GM21529 (cell line): Measurements from ENCODE around the gene RRM2.

ENCODE experiments used
- ATAC-seq: cut with Tn5 transposase; IDR thresholded peaks from one replicate; pipeline ENCODE4 v1.9.1; 2021; ENCODE audit not compliant: unreplicated experiment

The RRM2 gene

GRCh38 chr2:10169053-10169578, 46.6 kb downstream of the RRM2 start:
- ATAC-seq: no peak

DNA sequence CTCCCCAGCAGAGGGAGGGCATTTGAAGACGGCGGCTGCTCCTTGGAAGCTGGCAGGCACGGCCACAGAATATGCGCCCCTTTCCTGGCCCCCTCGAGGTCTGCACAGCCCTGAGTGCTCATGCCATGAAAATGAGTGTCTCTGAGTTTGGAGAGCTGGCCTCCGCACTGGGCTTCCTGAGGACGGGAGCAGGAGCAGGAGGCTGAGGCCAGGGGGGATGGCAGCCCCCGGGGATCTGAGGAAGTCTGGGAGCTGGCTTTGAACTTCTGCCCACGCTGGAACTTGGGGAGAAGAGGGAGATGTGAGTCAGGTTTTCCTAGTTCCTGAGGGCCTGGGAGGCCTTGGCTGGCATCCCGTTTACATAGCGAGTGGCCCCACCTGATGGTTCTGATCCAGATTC, 47.0 kb downstream of the RRM2 start:
- ATAC-seq: no peak

- ATAC-seq: no peak
These were observed 47.7 kb downstream of the RRM2 start for GRCh38 chr2:10170256-10170655.

DNA sequence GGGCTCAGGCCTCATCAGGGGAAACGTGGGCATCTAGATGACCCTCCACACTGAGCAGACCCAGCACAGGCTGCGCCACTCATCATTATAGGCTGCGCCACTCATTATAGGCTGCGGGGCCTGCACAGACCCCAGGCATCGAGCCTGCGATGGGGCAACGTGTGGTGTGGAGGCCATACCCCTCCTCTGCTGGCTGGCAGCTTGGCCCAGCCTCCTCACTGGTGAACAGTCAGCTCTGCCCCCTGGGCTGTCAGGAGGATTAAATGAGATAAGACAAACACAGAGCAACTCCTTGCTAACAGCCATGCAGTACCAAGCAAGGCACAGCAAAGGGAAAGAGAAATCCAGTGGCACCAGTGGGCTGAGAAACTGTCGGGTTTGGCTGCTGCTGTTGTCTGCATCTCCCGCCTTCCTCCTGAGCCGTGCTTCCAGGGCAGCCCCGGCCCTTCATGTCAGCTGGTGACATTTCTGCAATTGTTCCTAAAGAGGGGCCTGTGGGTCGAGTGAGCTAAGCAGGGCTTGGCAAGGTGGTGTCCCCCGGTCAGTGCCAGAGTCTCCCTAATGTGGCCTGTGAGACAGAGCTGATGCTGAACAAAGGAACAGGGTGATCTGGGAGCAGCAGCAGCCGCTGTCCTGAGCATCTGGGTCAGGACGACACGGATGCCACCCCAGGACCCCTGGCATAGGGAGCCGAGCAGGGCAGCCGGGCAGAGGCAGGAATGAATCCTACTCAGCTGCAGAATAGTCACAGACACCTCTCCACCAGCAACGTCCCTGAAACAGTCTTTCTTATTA, 48.7 kb downstream of the RRM2 start:
- no peak for ATAC-seq

DNA sequence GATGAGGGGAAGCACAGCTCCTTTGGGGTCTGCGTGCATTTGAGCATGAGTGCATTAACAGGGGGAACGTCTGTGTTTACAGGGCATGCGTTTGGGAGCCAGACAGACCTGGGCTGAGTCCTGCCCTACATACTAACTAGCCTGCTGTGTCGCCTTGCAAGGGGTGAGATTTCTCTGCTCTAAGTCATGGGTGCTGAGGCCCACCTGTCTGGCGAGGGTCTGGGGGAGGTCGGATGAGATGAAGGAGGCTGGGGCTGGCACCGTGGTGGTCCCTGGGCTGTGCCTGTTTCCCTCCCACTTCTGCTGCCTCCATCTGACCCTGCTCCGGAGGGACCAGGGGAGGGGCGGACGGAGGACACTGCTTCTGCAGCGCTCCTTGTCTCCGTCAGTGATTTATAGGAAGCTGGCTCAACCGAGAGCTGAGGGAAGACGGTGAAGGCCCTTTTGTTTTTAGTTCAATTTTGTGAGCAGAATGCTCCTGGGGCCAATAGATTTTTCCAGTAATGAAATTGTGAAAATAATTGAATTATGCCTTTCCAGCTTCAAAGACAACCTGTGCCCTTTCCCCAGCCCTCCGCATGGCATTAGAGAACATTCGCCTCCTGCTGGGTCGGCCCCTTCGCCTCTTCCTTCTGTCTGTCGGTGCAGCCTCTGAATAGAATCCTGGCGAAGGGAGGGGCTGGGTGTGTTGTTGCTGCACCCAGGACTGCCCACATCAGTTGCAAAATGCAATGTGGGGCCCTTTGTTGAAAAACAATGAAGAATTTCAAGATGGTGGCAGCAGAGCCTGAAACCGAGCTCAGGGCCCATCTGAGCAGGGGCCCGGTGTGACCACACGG, 49.7 kb downstream of the RRM2 start:
- ATAC-seq: no peak

DNA sequence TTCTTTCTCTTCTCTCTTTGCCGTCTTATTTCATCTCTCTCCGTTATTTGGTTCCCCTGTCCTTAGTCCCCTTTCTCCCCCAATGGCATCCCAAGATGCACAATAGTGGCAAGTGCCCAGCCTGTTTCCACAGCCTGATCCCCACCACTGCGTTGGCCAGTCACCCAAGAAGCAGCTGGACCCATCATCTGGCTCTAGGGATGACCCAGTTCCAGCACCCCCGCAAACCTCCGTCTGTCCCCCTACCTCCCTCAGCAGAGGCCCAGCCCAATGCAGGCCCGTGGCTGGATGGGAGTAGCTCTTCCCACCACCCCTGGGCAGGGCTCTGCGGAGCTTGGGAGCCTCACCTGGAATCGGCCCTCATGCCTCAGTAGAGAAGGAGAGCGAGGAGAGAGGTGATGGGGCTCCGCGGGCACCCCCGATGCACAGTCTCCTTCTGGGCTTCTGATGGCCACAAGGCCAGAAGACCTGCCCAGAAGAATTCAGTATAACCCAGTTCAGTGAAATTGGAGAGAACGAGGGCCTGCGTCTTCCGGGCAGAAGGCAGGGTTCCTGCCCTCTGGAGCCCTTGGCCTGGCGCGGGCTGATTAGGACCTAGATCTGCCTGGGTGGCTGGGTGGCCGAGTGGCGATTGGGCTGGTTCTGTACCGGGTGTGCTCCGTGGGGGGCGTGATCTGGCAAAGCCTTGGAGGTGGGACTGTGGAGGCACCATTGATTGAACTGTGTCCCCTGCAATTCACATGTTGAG, 50.9 kb downstream of the RRM2 start:
- ATAC-seq: no peak

- ATAC-seq: no peak
These were observed 51.6 kb downstream of the RRM2 start for GRCh38 chr2:10174173-10174572.

DNA sequence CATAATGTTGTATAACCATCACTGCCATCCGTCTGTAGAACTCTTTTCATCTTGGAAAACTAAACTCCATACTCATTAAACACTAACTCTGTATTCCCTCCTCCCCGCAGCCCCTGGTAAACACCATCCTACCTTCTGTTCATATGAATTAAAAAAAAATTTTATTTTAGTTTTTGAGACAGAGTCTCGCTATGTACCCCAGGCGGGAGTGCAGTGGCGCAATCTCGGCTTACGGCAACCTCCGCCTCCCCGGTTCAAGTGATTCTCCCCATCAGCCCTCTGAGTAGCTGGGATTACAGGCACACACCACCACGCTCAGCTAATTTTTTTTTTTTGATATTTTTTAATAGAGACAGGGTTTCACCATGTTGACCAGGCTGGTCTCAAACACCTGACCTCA, 52.9 kb downstream of the RRM2 start:
- no peak for ATAC-seq

GRCh38 chr2:10178751-10179150, 56.2 kb downstream of the RRM2 start:
- no peak for ATAC-seq

GRCh38 chr2:10179422-10179821, 56.9 kb downstream of the RRM2 start:
- no peak for ATAC-seq

GRCh38 chr2:10180229-10180628, 57.7 kb downstream of the RRM2 start:
- no peak for ATAC-seq
